ENCODE measurements around the gene CTSC.

CTSC gene

DNA sequence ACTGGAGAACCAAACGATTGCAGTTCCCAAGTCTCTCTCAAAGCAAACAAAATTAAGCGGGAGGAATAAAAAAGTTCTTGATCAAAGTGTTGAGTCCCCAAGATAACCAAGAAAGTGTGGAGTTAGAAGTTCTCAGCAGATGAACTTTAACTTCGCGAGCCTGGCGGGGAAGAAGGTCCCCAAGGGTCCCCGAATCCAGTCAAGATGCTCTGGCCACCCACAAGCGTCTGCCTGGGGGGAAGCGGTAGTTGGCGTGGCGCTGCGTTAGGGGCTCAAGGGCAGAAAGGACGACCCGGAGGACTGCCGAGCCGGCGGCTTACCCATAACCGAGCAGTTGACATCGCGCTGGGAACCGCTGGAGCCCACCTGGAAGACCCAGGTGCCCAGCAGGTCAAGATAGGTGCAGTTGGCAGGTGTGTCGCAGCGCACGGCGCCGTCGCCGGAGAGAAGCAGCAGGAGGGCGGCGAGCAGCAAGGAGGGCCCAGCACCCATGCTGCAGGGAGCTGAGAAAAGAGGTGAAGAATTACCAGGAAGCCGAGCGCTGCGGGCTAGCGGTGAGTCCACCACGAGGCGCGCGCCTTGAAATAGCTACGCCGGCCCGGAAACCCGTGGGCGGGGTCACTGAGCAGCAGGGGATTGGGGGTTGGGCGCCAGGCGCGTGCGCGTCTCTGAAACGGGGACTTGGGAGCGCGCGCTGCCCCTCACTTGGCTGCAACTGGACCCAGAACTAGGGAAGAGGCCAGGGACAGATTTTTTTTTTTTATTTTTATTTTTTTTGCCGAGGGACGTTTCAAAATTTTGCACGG lies at the start of gene CTSC:
Gene CTSC (minus strand): TSS at position 556 of the 806 bp plus-strand sequence. CDS start 64 bp downstream, at position 492.
- Mint-ChIP-seq H3K9me3 (no peaks in the 10 kb centered on the region), H3K27ac (peak within 1 kb of the TSS; percentile 90), H3K4me1 (ENCODE audit: low read depth) (peaks cover 36% of the 10 kb centered on the region), H3K36me3 (ENCODE audit: low read depth) (peaks cover 63% of the 10 kb centered on the region), H3K4me3 (peak within 1 kb of the TSS; percentile 81), H3K27me3 (no peaks in the 10 kb centered on the region)
- intact Hi-C loops (cut with micrococcal nuclease) = loop anchor here (5.0 kb wide), 1 partner anchor 100 kb away; no protein-coding TSS in a partner anchor

DNA sequence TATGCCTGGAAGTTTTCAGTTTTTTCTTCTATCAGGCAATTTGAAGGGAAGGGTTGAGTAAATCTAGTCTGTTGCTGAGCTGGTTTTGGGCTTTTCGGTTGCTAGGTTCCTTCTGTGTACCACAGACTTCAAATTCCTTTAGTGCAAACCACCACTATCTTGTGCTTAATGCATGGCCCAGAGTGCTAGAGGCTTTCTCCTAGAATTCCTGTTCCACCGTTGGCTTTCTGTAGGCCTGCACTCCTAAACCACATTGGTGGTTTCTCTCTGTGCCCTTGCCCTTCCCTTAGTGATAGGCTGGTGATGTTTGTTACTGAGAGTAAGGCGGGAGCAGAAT lies 47.1 kb upstream of the CTSC start:
- Mint-ChIP-seq H3K36me3 (ENCODE audit: low read depth) (no peaks in the 10 kb centered on the region), H3K27ac (no peak overlapping the region), H3K27me3 (no peaks in the 10 kb centered on the region), H3K4me3 (no peak overlapping the region), H3K9me3 (peaks cover 6% of the 10 kb centered on the region), H3K4me1 (ENCODE audit: low read depth) (peaks cover 25% of the 10 kb centered on the region)
- intact Hi-C loops (cut with micrococcal nuclease) = no loop called here

GRCh38 chr11:88384004-88384668 lies 46.6 kb upstream of the CTSC start:
- no peak overlapping the region for H3K27ac Mint-ChIP-seq
- H3K4me1 Mint-ChIP-seq (ENCODE audit: low read depth) = peaks cover 24% of the 10 kb centered on the region
- no peak overlapping the region for H3K4me3 Mint-ChIP-seq
- H3K9me3 Mint-ChIP-seq = peaks cover 6% of the 10 kb centered on the region
- no peaks in the 10 kb centered on the region for H3K27me3 Mint-ChIP-seq
- no peaks in the 10 kb centered on the region for H3K36me3 Mint-ChIP-seq (ENCODE audit: low read depth)
- intact Hi-C loops (cut with micrococcal nuclease) = no loop called here

DNA sequence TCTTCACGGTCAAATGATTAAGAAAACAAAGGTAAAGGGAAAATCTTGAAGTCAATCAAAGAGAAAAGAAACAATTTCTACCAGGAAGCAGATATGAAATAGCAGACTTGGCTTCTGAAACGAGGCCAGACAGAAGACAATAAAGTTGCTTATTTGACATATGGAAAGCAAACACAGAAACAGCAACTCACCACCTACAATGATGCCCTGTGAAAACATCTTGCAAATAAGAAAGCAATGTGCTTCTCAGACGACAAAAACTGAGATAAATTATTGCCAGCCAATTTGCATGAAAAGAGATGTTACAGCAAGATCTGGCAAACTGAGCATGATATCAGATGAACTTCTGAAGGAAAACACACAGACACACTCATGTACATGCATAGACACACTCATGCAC lies 45.9 kb upstream of the CTSC start:
- peaks cover 24% of the 10 kb centered on the region for H3K4me1 Mint-ChIP-seq (ENCODE audit: low read depth)
- no peaks in the 10 kb centered on the region for H3K36me3 Mint-ChIP-seq (ENCODE audit: low read depth)
- no peak overlapping the region for H3K4me3 Mint-ChIP-seq
- H3K9me3 Mint-ChIP-seq = peaks cover 6% of the 10 kb centered on the region
- intact Hi-C loops (cut with micrococcal nuclease) = no loop called here
- H3K27me3 Mint-ChIP-seq = no peaks in the 10 kb centered on the region
- H3K27ac Mint-ChIP-seq = no peak overlapping the region

- Mint-ChIP-seq H3K9me3 (peaks cover 6% of the 10 kb centered on the region), H3K4me3 (no peak overlapping the region), H3K4me1 (ENCODE audit: low read depth) (peaks cover 34% of the 10 kb centered on the region), H3K36me3 (ENCODE audit: low read depth) (no peaks in the 10 kb centered on the region), H3K27me3 (no peaks in the 10 kb centered on the region), H3K27ac (no peak overlapping the region)
- intact Hi-C loops (cut with micrococcal nuclease) = no loop called here
These were observed 41.6 kb upstream of the CTSC start for GRCh38 chr11:88379130-88379529.

DNA sequence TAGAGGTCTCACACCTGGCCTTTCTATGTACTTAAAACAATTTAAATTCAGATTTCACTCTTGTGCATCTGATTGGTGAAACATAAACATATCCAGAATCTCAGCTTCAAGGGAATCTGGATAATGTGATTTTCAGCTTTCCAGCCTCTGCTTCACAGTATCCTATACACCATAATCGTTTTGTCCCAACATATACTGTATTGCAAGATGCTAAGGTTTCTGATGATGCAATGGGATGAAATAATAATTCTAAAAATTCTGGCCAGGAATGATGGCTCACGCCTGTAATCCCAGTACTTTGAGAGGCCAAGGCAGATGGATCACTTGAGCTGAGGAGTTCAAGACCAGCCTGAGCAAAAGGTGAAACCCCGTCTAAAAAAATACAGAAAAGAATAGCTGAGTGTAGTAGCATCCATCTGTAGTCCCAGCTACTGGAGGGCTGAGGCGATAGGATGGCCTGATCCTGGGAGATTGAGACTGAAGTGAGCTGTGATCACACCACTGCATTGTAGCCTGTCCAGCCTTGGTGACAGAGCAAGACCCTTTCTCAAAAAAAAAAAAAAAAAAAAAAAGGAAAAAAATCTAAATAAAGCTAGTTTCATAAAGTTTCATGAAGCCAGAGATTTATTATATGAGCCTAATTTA lies 41.0 kb upstream of the CTSC start:
- intact Hi-C loops (cut with micrococcal nuclease) = no loop called here
- Mint-ChIP-seq H3K4me1 (ENCODE audit: low read depth) (peaks cover 30% of the 10 kb centered on the region), H3K27ac (no peak overlapping the region), H3K9me3 (peaks cover 6% of the 10 kb centered on the region), H3K36me3 (ENCODE audit: low read depth) (no peaks in the 10 kb centered on the region), H3K27me3 (no peaks in the 10 kb centered on the region), H3K4me3 (no peak overlapping the region)

GRCh38 chr11:88377646-88378045 lies 40.1 kb upstream of the CTSC start:
- H3K4me3 Mint-ChIP-seq = no peak overlapping the region
- no peak overlapping the region for H3K27ac Mint-ChIP-seq
- no peaks in the 10 kb centered on the region for H3K36me3 Mint-ChIP-seq (ENCODE audit: low read depth)

GRCh38 chr11:88377144-88377543 lies 39.6 kb upstream of the CTSC start:
- intact Hi-C loops (cut with micrococcal nuclease) = no loop called here
- Mint-ChIP-seq H3K4me1 (ENCODE audit: low read depth) (peaks cover 25% of the 10 kb centered on the region), H3K36me3 (ENCODE audit: low read depth) (no peaks in the 10 kb centered on the region), H3K27ac (no peak overlapping the region), H3K27me3 (no peaks in the 10 kb centered on the region), H3K9me3 (peaks cover 6% of the 10 kb centered on the region), H3K4me3 (no peak overlapping the region)

More at GRCh38 chr11:88377646-88378045, 40.1 kb upstream of the CTSC start:
- H3K4me1 Mint-ChIP-seq (ENCODE audit: low read depth) = peaks cover 25% of the 10 kb centered on the region
- intact Hi-C loops (cut with micrococcal nuclease) = no loop called here
- H3K9me3 Mint-ChIP-seq = peaks cover 6% of the 10 kb centered on the region
- H3K27me3 Mint-ChIP-seq = no peaks in the 10 kb centered on the region

DNA sequence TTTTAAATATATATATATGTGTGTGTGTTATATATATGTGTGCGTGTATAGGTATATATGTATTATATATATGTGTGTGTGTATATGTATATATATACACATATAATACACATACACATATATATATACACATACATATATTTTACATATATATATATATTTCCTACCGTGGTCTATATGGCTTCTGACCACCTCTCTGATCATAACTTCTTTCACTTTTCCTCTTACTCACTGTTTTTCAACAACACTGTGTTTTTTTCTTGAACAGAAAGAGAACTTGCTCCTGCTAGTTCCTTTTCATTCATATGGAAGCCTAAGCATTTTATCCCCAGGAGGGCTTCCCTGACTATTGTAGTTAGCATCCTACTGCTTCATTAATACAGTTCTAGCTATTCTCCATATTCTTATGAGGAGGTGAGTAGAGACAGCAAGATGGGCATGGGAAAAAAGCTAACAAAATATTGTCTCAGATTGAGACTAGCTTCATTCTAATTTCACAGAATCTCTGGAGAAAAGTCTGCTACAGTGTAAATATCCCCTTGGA lies 38.5 kb upstream of the CTSC start:
- H3K36me3 Mint-ChIP-seq (ENCODE audit: low read depth) = no peaks in the 10 kb centered on the region
- H3K9me3 Mint-ChIP-seq = peaks cover 6% of the 10 kb centered on the region
- intact Hi-C loops (cut with micrococcal nuclease) = no loop called here
- no peaks in the 10 kb centered on the region for H3K27me3 Mint-ChIP-seq
- peak overlapping the region; percentile 5 for H3K27ac Mint-ChIP-seq
- no peak overlapping the region for H3K4me3 Mint-ChIP-seq
- H3K4me1 Mint-ChIP-seq (ENCODE audit: low read depth) = peaks cover 22% of the 10 kb centered on the region

GRCh38 chr11:88370782-88371181 lies 33.2 kb upstream of the CTSC start:
- H3K36me3 Mint-ChIP-seq (ENCODE audit: low read depth) = no peaks in the 10 kb centered on the region
- no peak overlapping the region for H3K4me3 Mint-ChIP-seq
- H3K27me3 Mint-ChIP-seq = no peaks in the 10 kb centered on the region
- H3K27ac Mint-ChIP-seq = no peak overlapping the region
- H3K9me3 Mint-ChIP-seq = no peaks in the 10 kb centered on the region
- peaks cover 6% of the 10 kb centered on the region for H3K4me1 Mint-ChIP-seq (ENCODE audit: low read depth)
- intact Hi-C loops (cut with micrococcal nuclease) = no loop called here

- H3K27ac Mint-ChIP-seq = no peak overlapping the region
- H3K4me1 Mint-ChIP-seq (ENCODE audit: low read depth) = peaks cover 26% of the 10 kb centered on the region
- no peaks in the 10 kb centered on the region for H3K27me3 Mint-ChIP-seq
- intact Hi-C loops (cut with micrococcal nuclease) = no loop called here
- no peaks in the 10 kb centered on the region for H3K36me3 Mint-ChIP-seq (ENCODE audit: low read depth)
- H3K9me3 Mint-ChIP-seq = no peaks in the 10 kb centered on the region
- no peak overlapping the region for H3K4me3 Mint-ChIP-seq
These were observed 29.8 kb upstream of the CTSC start for GRCh38 chr11:88367310-88367709.

DNA sequence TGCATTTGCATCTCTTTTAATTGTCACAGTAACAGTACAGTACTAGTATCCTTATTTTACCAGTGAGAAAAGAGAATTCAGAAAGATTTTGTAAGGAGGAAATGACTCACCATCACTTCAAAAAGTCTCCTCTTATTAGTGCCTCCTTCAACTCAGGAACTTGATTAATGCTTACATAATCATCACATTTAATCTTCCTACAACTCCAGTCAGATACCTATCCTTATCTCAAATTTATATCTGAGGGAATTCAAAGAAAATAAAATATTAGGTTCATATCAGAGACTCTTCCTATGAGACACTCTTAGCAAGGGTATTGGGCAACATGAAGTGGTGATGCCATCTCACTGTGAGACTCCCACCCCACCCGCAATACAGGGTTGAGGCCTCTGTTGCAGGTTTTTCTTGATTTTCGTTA lies 26.1 kb upstream of the CTSC start:
- H3K4me1 Mint-ChIP-seq (ENCODE audit: low read depth) = peaks cover 41% of the 10 kb centered on the region
- no peaks in the 10 kb centered on the region for H3K36me3 Mint-ChIP-seq (ENCODE audit: low read depth)
- no peaks in the 10 kb centered on the region for H3K9me3 Mint-ChIP-seq
- no peaks in the 10 kb centered on the region for H3K27me3 Mint-ChIP-seq
- H3K27ac Mint-ChIP-seq = no peak overlapping the region
- intact Hi-C loops (cut with micrococcal nuclease) = no loop called here
- no peak overlapping the region for H3K4me3 Mint-ChIP-seq

DNA sequence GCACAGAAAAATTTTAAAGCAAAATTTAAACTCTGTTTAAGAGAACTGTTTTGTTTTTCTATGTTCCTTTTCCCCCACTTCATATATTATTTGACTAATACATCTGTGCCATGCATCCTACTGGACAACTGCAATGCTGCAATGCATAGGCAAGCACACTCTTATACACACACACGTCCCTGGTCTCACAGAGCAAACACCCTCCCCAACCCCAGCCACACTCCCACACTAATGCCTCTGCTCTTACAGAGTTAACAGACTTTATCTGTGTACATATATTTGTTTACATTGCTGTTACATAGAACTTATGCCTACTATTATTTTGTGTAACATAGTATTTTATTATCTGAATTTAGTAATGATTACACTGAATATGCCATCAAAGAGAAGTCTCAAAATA lies 25.5 kb upstream of the CTSC start:
- intact Hi-C loops (cut with micrococcal nuclease) = no loop called here
- no peak overlapping the region for H3K27ac Mint-ChIP-seq
- H3K4me3 Mint-ChIP-seq = no peak overlapping the region
- no peaks in the 10 kb centered on the region for H3K36me3 Mint-ChIP-seq (ENCODE audit: low read depth)
- peaks cover 43% of the 10 kb centered on the region for H3K4me1 Mint-ChIP-seq (ENCODE audit: low read depth)
- H3K27me3 Mint-ChIP-seq = no peaks in the 10 kb centered on the region
- H3K9me3 Mint-ChIP-seq = no peaks in the 10 kb centered on the region

GRCh38 chr11:88360141-88360540 lies 22.6 kb upstream of the CTSC start:
- intact Hi-C loops (cut with micrococcal nuclease) = no loop called here
- no peaks in the 10 kb centered on the region for H3K36me3 Mint-ChIP-seq (ENCODE audit: low read depth)
- no peak overlapping the region for H3K4me3 Mint-ChIP-seq
- no peak overlapping the region for H3K27ac Mint-ChIP-seq
- H3K9me3 Mint-ChIP-seq = no peaks in the 10 kb centered on the region
- peaks cover 54% of the 10 kb centered on the region for H3K4me1 Mint-ChIP-seq (ENCODE audit: low read depth)
- no peaks in the 10 kb centered on the region for H3K27me3 Mint-ChIP-seq
